CD4-positive, alpha-beta T cell (primary cell): Measurements from ENCODE around the gene E2F3. TPM values are rescaled to one million over a fixed set of nuclear protein-coding genes. Genes with fewer than 3 reads are reported as not detected.

Experiments
- ATAC-seq: fragments of 200-7000 bp; cut with Tn5 transposase; one replicate; pipeline ENCODE4 v1.10.0; 2022; ENCODE audit warnings: mild to moderate bottlenecking; ENCODE audit not compliant: poor library complexity
- CTCF ChIA-PET: fragments of 350-600 bp; sonication (Branson Sonifier 250); formaldehyde crosslinking; loops from one replicate; lab custom pipeline; 2021; ENCODE audit warnings: antibody characterized with exemption, inconsistent platforms; lab: Charles Lee
- POLR2A ChIA-PET: fragments of 350-600 bp; sonication (Branson Sonifier 250); formaldehyde crosslinking; loops from one replicate; lab custom pipeline; 2021; ENCODE audit warnings: antibody characterized with exemption, inconsistent platforms; lab: Charles Lee
- DNase-seq, 14 experiments: peaks; one replicate each; pipeline ENCODE4 v3.0.0-alpha.2; 2013 to 2020; ENCODE audit warnings: mixed read lengths in 2 of 14
- H3K27ac ChIP-seq, 2 donors: one replicate each; pipeline versions ENCODE4 v1.5.1 to v1.7.0; 2013; ENCODE audit warnings: low read length in 2 of 2, low read depth in 1 of 2, mild to moderate bottlenecking in 1 of 2
- H3K27me3 ChIP-seq, 2 experiments: 1 replicate in 1 of 2; 2 replicates in 1 of 2; pipeline versions ENCODE4 v1.6.1 to v1.7.0; 2013; ENCODE audit warnings: low read length in 2 of 2, control low read depth in 1 of 2, mild to moderate bottlenecking in 1 of 2, moderate library complexity in 1 of 2; ENCODE audit not compliant: insufficient read depth in 2 of 2, control insufficient read depth in 1 of 2
- H3K36me3 ChIP-seq: one replicate; pipeline ENCODE4 v1.6.1; 2013; ENCODE audit warnings: low read length, control low read depth; ENCODE audit not compliant: insufficient read depth
- H3K4me1 ChIP-seq: one replicate; pipeline ENCODE4 v1.6.1; 2013; ENCODE audit warnings: low read length, control low read depth; ENCODE audit not compliant: insufficient read depth
- H3K4me3 ChIP-seq: one replicate; pipeline ENCODE4 v1.5.1; 2013; ENCODE audit warnings: mild to moderate bottlenecking, low read length, moderate library complexity
- H3K9me3 ChIP-seq, 2 experiments: 1 replicate in 1 of 2; 2 replicates in 1 of 2; pipeline versions ENCODE4 v1.6.1 to v1.7.0; 2013; ENCODE audit warnings: low read length in 2 of 2, mild to moderate bottlenecking in 2 of 2, control low read depth in 1 of 2, moderate library complexity in 1 of 2; ENCODE audit not compliant: control insufficient read depth in 1 of 2, insufficient read depth in 1 of 2
- H3K27ac Mint-ChIP-seq: one replicate; pipeline ENCODE4 v1.8.0; 2020; ENCODE audit warnings: mixed read lengths
- H3K27me3 Mint-ChIP-seq: one replicate; pipeline ENCODE4 v1.8.0; 2021; ENCODE audit warnings: mixed read lengths
- H3K36me3 Mint-ChIP-seq: one replicate; pipeline ENCODE4 v1.8.0; 2021; ENCODE audit warnings: low read depth, mixed read lengths
- H3K4me1 Mint-ChIP-seq: one replicate; pipeline ENCODE4 v1.8.0; 2021; ENCODE audit warnings: low read depth, mixed read lengths
- H3K4me3 Mint-ChIP-seq: one replicate; pipeline ENCODE4 v1.8.0; 2020; ENCODE audit warnings: mild to moderate bottlenecking, mixed read lengths
- H3K9me3 Mint-ChIP-seq: one replicate; pipeline ENCODE4 v1.8.0; 2020; ENCODE audit warnings: mixed read lengths
- intact Hi-C, 2 experiments: fragments of 100-400 bp; cut with DNase I in 1 of 2; cut with micrococcal nuclease in 1 of 2; formaldehyde crosslinking; loops; one replicate each; pipeline versions ENCODE4 v1.15.1 to v1.9.0; 2023 to 2025; cut with DNase I, micrococcal nuclease
- total RNA-seq, 174 experiments: library from RNA in 2 of 174; stranded (reverse) in 2 of 174; gene quantifications; one replicate each; pipeline ENCODE4 v1.2.3 and lab custom pipeline; 2021 to 2026
- TF ChIP-seq, protein P1 (sequence below): fragments of 200-600 bp; IDR thresholded peaks from one replicate; pipeline ENCODE4 v1.8.0; 2022; ENCODE audit warnings: antibody characterized with exemption, mild to moderate bottlenecking

Gene E2F3
- total RNA-seq, 2 experiments from 2014 or later = 2.7 to 2.9 TPM

DNA sequence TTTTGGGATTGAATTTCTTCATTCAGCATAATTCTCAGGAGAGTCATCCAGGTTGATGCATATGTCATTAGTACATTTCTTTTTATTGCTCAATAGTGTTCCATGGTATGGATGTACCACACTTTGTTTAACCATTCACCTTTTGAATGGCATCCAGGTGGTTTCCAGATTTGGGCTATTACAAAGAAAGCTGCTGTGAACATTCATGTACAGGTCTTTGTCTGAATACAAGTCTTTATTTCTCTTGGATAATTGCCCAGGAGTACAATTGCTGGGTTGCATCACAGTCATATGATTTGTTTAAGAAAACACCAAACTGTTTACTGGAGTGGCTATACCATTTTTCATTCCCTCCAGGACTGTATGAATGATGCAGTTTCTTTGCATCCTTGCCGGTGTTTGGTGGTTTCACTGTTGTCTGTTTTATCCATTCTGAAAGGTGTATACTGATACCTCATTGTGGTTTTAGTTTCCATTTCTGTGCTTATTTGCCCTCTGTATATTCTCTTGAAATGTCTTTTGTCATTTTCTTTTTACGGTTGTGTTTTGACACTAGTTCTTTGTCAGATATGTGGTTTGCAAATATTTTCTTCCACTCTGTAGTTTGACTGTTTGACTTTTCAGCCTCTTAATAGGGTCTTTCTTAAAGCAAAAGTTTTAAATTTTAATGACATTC, 141.4 kb downstream of the E2F3 start:
- Histone ChIP-seq H3K27me3 (no peaks in the 10 kb centered on the region), H3K9me3 (no peaks in the 10 kb centered on the region), H3K4me1 (no peaks in the 10 kb centered on the region), H3K4me3 (no peak overlapping the region), H3K27ac (no peak overlapping the region), H3K36me3 (peaks cover 44% of the 10 kb centered on the region)
- ATAC-seq = no peak
- DNase-seq = peak in 1 of 14 experiments; percentile 4
- POLR2A ChIA-PET = no interaction called here
- Mint-ChIP-seq H3K27me3 (no peaks in the 10 kb centered on the region), H3K9me3 (no peaks in the 10 kb centered on the region), H3K4me3 (no peak overlapping the region), H3K4me1 (peaks cover 47% of the 10 kb centered on the region), H3K27ac (no peak overlapping the region), H3K36me3 (peaks cover 86% of the 10 kb centered on the region)
- CTCF ChIA-PET = no interaction called here
- intact Hi-C loops = no loop called here
- TF ChIP-seq, protein P1, sequence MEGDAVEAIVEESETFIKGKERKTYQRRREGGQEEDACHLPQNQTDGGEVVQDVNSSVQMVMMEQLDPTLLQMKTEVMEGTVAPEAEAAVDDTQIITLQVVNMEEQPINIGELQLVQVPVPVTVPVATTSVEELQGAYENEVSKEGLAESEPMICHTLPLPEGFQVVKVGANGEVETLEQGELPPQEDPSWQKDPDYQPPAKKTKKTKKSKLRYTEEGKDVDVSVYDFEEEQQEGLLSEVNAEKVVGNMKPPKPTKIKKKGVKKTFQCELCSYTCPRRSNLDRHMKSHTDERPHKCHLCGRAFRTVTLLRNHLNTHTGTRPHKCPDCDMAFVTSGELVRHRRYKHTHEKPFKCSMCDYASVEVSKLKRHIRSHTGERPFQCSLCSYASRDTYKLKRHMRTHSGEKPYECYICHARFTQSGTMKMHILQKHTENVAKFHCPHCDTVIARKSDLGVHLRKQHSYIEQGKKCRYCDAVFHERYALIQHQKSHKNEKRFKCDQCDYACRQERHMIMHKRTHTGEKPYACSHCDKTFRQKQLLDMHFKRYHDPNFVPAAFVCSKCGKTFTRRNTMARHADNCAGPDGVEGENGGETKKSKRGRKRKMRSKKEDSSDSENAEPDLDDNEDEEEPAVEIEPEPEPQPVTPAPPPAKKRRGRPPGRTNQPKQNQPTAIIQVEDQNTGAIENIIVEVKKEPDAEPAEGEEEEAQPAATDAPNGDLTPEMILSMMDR = no peak

Other genes with a start within 250 kb of the E2F3 start
- 10 to 100 TPM; 17.2 to 18.5 TPM for gene MBOAT1, start 189.4 kb upstream of the E2F3 start, total RNA-seq
- 10 to 100 TPM; 21.3 to 23.9 TPM for gene CDKAL1, start 132.6 kb downstream of the E2F3 start, total RNA-seq